ENCODE results near the gene SEMA3G.
A peak's percentile ranks its signal among the peaks of the same experiment; 100 is the strongest.

SEMA3G gene

DNA sequence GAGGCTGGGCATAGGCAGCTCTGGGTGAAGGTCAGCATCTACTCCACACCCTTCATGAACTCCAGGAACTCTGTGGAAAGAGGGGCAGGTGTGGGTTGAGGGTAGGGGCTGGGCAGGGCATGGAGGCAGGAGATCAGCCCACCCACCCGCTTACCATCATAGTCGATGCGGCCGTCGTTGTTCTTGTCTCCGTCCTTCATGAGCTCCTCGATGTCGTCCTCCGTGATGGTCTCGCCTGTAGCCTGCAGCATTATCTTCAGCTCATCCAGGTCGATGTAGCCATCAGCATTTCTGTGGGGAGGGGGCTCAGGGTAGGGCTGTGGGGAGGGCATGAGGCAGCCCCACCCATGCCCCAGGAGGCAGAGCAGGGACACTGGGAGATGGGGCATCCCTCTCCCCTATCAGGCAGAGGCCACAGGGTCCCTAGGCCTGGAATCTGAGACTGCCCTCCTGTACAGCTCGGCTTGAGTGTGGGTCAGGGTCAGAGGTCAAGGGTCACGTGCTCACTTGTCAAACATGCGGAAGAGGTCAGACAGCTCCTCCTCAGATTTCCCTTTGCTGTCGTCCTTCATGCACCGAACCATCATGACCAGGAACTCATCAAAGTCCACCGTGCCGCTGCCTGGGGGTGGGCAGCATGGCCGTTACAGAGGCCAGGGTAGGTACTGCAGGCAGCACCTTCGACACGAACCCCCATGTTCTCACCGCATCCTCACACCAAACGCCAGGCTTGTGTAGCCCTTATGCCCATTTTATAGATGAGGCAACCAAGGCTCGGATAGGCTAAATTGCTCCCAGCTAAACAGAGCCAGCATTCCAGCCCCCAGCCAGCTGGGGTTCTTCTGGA is 6.6 kb upstream of the SEMA3G start:
- no peak for DNase-seq (ENCODE audit: low spot score)
- TF ChIP-seq, protein P1, sequence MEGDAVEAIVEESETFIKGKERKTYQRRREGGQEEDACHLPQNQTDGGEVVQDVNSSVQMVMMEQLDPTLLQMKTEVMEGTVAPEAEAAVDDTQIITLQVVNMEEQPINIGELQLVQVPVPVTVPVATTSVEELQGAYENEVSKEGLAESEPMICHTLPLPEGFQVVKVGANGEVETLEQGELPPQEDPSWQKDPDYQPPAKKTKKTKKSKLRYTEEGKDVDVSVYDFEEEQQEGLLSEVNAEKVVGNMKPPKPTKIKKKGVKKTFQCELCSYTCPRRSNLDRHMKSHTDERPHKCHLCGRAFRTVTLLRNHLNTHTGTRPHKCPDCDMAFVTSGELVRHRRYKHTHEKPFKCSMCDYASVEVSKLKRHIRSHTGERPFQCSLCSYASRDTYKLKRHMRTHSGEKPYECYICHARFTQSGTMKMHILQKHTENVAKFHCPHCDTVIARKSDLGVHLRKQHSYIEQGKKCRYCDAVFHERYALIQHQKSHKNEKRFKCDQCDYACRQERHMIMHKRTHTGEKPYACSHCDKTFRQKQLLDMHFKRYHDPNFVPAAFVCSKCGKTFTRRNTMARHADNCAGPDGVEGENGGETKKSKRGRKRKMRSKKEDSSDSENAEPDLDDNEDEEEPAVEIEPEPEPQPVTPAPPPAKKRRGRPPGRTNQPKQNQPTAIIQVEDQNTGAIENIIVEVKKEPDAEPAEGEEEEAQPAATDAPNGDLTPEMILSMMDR (IDR thresholded peaks at IDR 0.05; ENCODE audit: extremely low read depth, missing control alignments): no peak

DNA sequence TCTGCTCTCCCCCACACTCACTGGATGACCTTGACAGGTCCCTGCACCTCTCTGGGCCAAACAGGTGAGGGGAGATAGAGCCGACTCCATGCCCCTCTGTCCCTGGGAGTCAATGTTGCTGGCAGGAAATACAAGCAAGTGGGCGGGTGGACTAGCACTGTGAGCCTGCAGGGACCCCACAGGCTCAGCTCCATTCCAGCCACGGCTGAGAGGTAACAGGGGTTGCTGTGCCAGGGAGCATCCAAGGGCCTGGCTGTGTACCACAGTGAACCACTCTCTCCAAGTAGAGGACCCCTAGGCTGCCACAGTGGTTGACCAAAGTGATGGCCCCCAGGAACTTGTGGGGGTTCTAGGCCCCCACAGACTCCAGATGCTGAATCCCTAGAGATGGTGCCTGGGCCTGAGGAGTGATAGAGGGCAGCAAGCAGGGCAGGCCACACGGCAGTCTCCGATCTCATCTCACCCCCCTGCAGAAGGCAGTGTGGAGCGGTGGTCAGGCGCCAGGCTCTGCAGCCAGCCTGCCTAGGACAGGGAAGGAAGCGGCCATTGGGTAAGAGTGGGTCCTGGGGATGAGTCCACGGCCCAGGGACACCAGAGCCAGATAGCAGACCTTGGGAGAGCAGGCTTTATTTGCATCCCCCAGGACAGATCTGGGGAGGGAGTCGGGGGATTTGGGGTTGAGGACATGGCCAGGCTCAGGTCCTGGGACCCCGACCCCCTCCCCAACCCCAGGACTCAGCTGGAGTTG is 5.8 kb upstream of the SEMA3G start:
- DNase-seq (ENCODE audit: low spot score): no peak
- TF ChIP-seq, protein P1 (IDR thresholded peaks at IDR 0.05; ENCODE audit: extremely low read depth, missing control alignments): no peak

DNA sequence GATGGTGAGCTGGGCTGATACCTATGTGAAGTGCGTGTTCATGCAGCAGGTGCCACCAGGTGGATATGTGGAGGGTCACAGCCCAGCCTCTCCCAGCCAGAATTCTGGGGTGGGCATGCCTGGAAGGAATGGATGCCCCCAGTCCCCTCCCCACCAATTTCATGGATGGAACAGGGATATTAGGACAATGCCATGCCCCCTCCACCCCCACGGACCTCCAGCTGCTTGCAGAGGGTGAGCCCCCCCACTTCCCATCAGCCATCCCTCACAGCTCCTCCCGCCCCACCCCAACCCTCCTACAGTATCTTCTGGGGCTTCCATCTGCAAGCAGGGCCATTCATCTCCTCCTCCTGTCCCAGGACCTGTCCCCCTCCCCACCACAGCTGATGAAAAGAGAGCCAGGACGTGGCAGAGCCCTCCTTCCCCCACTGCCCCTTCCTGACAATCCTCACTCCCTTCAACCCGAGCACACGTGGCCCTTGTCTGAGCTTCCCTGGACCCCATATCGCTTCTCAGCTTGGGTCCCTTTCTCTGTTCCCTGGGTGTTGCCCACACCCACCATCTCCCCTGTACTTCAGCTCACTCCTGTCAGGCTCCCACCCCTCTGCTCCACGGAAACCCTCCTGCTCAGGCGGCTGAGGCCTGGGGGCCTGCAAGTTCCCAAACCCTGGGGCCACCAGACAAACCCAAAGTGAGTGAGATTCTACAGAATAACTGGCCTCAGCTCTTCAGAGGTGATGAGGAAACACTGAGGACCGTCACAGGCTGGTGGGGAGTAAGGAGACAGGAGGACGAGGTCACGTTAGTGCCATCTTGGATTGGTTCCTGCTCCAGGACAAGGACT is 2.8 kb upstream of the SEMA3G start:
- TF ChIP-seq, protein P1 (IDR thresholded peaks at IDR 0.05; ENCODE audit: extremely low read depth, missing control alignments): no peak
- no peak for DNase-seq (ENCODE audit: low spot score)

DNA sequence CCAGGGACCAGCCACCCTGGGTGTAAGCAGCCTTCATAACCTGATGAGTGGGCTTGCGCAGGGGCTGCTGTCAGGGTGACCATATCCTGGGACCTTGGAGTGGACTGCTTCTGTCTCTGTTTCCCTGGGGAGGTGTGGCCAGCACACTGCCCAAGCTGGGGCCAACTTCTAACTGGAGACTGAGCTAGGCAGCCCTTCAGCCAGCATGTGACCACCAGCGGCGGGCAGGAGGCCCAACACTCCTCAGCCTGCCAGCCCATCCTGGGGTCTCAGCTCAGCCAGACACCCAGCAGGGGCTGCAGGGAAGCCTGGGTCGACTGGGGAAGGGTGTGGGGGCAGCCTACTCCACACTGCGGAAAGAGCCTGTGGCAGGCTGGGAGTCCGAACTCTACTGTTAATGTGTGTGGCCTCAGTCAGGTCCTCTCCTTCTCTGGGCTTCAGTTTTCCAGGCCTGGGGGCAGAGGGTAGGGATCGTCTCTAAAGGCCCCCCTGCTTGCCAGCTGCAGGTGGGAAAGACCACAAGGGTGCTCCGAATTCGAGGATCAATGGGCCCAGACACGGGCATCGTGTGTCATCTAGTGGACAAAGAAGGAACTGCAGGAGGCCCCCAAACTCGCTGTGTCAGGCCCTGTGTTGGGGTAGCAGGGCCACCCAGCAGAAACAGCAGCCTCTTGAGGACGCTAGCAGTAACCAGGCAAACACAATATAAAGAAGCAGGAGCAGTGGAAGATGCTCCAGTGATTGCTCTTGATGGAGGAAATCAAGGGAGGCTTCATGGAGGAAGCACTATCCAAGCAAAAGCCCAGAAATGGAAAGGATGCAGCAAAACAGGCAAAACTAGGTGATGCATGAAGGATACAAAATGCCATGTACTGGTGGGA is 2.0 kb upstream of the SEMA3G start:
- DNase-seq (ENCODE audit: low spot score): peak; percentile 81
- TF ChIP-seq, protein P1 (IDR thresholded peaks at IDR 0.05; ENCODE audit: extremely low read depth, missing control alignments): peak; percentile 94

DNA sequence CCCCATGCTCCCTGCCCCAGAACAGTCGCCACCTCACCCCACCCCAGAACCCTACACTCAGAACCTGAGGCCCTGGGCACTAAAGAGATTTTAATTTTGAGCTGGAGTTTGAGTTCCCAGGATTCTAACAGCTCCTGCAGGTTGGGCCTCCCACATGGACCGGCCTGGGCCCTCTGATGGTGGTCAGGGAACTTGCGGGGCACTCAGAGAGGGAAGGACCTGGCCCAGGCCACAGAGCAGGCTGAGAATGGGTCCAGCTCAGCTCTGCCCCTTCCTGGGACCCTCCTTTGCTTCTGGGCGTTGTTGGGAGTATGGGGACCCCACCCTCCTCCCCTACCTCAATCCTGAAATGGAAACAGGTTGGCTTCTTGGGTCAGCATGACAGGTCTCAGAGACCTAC is 1.1 kb upstream of the SEMA3G start:
- TF ChIP-seq, protein P1 (IDR thresholded peaks at IDR 0.05; ENCODE audit: extremely low read depth, missing control alignments): no peak
- DNase-seq (ENCODE audit: low spot score): no peak

DNA sequence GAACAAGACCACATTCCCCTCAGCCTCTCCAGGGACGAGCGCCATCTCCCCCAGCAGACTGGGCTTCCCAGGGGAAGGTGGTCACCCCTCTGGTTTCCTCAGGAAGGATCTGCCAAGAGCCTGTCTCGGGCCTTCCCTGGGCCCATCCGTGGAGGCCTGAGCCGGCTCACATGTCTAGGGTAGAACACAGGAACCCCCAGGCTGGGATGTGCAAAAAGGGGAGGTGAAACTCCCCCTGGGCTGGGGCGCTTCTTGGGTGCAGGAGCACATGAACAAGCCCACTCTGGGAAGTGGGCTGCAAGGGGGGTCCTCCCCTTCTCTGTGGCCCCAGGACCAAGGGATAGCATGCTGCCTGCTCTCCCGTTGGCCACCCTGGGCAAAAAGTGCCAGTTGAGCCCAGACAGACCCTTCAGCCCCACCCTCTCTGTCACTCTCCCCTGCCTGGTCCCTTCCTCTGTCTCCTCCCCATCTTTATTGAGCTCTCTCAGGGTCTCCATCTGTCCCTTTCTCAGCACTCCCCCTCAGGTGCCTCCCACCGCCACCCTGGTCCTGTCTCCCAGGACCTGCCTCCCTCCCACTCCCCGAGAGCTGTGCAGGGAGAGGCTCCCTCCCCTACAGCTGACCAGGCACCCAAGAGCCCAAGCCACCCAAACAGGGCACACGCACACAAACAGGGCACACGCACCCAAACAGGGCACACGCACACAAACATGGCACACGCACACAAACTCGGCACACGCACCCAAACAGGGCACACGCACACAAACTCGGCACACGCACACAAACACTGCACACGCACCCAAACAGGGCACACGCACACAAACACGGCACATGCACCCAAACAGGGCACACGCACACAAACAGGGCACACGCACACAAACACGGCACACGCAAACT is 864 bp downstream of the SEMA3G start:
- TF ChIP-seq, protein P1 (IDR thresholded peaks at IDR 0.05; ENCODE audit: extremely low read depth, missing control alignments): no peak

More for the DNA sequence above, 864 bp downstream of the SEMA3G start:
- DNase-seq (ENCODE audit: low spot score): no peak

Measured in GM20000 (cell line).